Activated CD8-positive, alpha-beta T cell treated with anti-CD3 and anti-CD28 coated beads for 36 hours (primary cell): ENCODE measurements around the gene TSPAN8. TPM values are rescaled to one million over a fixed set of nuclear protein-coding genes. Genes with fewer than 3 reads are reported as not detected.

Experiments
- ATAC-seq: fragments of 200-7000 bp; cut with Tn5 transposase; one replicate; pipeline ENCODE4 v1.10.0; 2021; ENCODE audit warnings: mild to moderate bottlenecking, moderate library complexity
- CTCF ChIA-PET: fragments of 350-600 bp; sonication (Branson Sonifier 250); formaldehyde crosslinking; loops from one replicate; lab custom pipeline; 2021; ENCODE audit warnings: antibody characterized with exemption; lab: Charles Lee
- POLR2A ChIA-PET: fragments of 350-600 bp; sonication (Branson Sonifier 250); formaldehyde crosslinking; loops from one replicate; lab custom pipeline; 2021; ENCODE audit warnings: antibody characterized with exemption; lab: Charles Lee
- DNase-seq: peaks from one replicate; pipeline ENCODE4 v3.0.0-alpha.2; 2020
- H3K27ac Mint-ChIP-seq: one replicate; pipeline ENCODE4 v1.8.0; 2021; ENCODE audit warnings: mild to moderate bottlenecking, mixed read lengths
- H3K27me3 Mint-ChIP-seq: one replicate; pipeline ENCODE4 v1.8.0; 2021; ENCODE audit warnings: mixed read lengths
- H3K36me3 Mint-ChIP-seq: one replicate; pipeline ENCODE4 v1.8.0; 2021; ENCODE audit warnings: low read depth, mixed read lengths
- H3K4me1 Mint-ChIP-seq: one replicate; pipeline ENCODE4 v1.8.0; 2021; ENCODE audit warnings: low read depth, mixed read lengths
- H3K4me3 Mint-ChIP-seq: one replicate; pipeline ENCODE4 v1.8.0; 2021; ENCODE audit warnings: mild to moderate bottlenecking, moderate library complexity, mixed read lengths
- H3K9me3 Mint-ChIP-seq: one replicate; pipeline ENCODE4 v1.8.0; 2021; ENCODE audit warnings: mixed read lengths
- intact Hi-C: fragments of 100-400 bp; cut with micrococcal nuclease; formaldehyde crosslinking; loops from one replicate; pipeline ENCODE4 v1.10.0; 2022
- total RNA-seq, 2 experiments: library from RNA; stranded (reverse); gene quantifications; one replicate each; pipeline ENCODE4 v1.2.3, GENCODE V29; 2021
- TF ChIP-seq, protein P1 (sequence below): fragments of 200-600 bp; IDR thresholded peaks from one replicate; pipeline ENCODE4 v1.8.0; 2022; ENCODE audit warnings: antibody characterized with exemption, mild to moderate bottlenecking

Gene TSPAN8
- total RNA-seq, 2 experiments from 2014 or later, result not detected

DNA sequence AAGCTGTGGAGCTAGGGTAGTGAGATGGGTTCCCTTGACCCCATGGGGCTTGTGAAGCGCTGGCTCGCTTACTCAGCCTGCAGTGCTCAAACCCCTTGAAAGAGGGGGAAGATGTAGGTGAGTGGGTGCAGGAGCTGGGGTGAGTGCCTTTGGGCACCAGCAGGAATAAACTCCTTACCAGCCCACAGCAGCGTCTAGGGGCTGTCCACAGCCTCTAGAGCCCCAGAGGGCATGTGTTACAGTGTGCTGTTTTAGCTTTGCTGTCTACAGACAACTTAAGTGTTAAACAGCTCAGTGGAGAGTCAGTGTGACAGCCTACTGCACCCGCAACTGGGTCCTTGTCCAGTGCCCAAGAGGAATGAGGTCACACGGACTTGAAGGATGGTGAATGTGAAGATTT, 48.0 kb downstream of the TSPAN8 start:
- TF ChIP-seq, protein P1, sequence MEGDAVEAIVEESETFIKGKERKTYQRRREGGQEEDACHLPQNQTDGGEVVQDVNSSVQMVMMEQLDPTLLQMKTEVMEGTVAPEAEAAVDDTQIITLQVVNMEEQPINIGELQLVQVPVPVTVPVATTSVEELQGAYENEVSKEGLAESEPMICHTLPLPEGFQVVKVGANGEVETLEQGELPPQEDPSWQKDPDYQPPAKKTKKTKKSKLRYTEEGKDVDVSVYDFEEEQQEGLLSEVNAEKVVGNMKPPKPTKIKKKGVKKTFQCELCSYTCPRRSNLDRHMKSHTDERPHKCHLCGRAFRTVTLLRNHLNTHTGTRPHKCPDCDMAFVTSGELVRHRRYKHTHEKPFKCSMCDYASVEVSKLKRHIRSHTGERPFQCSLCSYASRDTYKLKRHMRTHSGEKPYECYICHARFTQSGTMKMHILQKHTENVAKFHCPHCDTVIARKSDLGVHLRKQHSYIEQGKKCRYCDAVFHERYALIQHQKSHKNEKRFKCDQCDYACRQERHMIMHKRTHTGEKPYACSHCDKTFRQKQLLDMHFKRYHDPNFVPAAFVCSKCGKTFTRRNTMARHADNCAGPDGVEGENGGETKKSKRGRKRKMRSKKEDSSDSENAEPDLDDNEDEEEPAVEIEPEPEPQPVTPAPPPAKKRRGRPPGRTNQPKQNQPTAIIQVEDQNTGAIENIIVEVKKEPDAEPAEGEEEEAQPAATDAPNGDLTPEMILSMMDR, result no peak
- ATAC-seq, result no peak
- intact Hi-C loops, result no loop called here
- Mint-ChIP-seq H3K27ac (no peak overlapping the region), H3K9me3 (no peaks in the 10 kb centered on the region), H3K27me3 (no peaks in the 10 kb centered on the region), H3K36me3 (no peaks in the 10 kb centered on the region), H3K4me1 (no peaks in the 10 kb centered on the region), H3K4me3 (no peak overlapping the region)
- CTCF ChIA-PET, result no interaction called here
- POLR2A ChIA-PET, result no interaction called here
- no peak for DNase-seq

- intact Hi-C loops, result no loop called here
- no peaks in the 10 kb centered on the region for H3K36me3 Mint-ChIP-seq
- TF ChIP-seq, protein P1, result no peak
- CTCF ChIA-PET, result no interaction called here
- H3K27ac Mint-ChIP-seq, result no peak overlapping the region
- no peak for DNase-seq
- no peaks in the 10 kb centered on the region for H3K4me1 Mint-ChIP-seq
- H3K4me3 Mint-ChIP-seq, result no peak overlapping the region
- peaks cover 2% of the 10 kb centered on the region for H3K9me3 Mint-ChIP-seq
- H3K27me3 Mint-ChIP-seq, result no peaks in the 10 kb centered on the region
- POLR2A ChIA-PET, result no interaction called here
- no peak for ATAC-seq
Measured at GRCh38 chr12:71108355-71108754, 49.4 kb downstream of the TSPAN8 start.

DNA sequence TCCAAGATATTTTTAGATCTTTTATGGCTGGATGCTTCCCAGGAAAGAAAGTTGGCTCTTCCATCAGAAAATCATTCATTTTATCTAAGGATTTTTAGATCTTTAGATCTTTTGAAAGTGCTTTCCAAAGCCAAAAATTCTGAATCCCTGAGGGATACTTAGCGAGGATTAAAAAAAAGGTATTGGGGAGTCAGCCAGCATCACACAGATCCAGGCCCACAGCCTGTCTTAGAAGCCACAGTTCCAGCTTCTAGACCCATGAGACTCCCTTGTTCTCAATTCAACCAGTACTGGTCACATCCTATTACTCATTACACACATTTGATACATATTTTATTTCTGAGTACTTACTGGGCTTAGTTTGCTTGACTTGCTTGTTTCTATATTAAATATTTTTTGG, 49.9 kb downstream of the TSPAN8 start:
- DNase-seq (no peak), ATAC-seq (no peak)
- ChIA-PET CTCF (no interaction called here), POLR2A (no interaction called here)
- intact Hi-C loops, result no loop called here
- Mint-ChIP-seq H3K4me1 (no peaks in the 10 kb centered on the region), H3K27me3 (no peaks in the 10 kb centered on the region), H3K27ac (no peak overlapping the region), H3K36me3 (no peaks in the 10 kb centered on the region), H3K4me3 (no peak overlapping the region), H3K9me3 (peaks cover 2% of the 10 kb centered on the region)
- TF ChIP-seq, protein P1, result no peak

DNA sequence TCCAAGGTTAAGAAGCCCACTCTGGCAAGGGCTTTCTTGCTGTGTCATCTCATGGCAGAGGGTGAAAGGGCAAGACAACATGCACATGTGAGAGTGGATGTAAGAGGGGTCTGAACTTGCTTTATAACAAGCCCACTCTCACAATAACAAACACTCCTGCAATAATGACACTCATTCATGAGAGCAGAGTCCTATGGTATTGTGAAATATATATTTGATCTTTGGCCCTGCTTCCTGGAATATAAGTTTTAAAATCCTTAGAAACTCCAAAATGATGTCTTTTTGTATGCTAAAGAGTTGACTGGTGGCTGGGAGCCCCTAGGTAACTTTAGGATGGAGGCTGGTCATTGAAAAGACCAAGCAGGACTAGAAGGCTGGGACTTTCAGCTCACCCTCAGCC, 51.8 kb downstream of the TSPAN8 start:
- peaks cover 2% of the 10 kb centered on the region for H3K9me3 Mint-ChIP-seq
- CTCF ChIA-PET, result no interaction called here
- no peak overlapping the region for H3K27ac Mint-ChIP-seq
- no peaks in the 10 kb centered on the region for H3K4me1 Mint-ChIP-seq
- no peak overlapping the region for H3K4me3 Mint-ChIP-seq
- no peaks in the 10 kb centered on the region for H3K27me3 Mint-ChIP-seq
- TF ChIP-seq, protein P1, result no peak
- ATAC-seq (no peak), DNase-seq (no peak)
- intact Hi-C loops, result no loop called here
- POLR2A ChIA-PET, result no interaction called here
- H3K36me3 Mint-ChIP-seq, result no peaks in the 10 kb centered on the region

DNA sequence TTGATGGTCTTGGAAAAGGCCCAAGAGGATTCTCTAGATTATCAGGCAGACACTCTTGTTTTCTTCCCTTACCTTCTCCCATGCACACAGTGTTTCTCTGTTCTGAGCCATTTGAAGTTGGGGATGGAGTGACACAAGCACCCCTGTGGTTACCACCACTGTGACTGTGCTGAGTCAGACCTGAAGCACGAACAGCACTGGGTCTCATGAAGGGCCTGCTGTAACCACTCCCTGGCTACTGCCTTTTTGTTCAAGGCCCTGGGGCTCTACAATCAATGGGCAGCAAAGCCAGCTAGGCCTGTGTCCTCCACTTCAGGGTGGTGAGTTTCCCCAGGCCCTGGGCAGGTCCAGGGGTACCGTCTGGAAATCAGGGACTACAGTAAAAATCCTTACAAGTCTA, 65.5 kb downstream of the TSPAN8 start:
- no peak overlapping the region for H3K4me3 Mint-ChIP-seq
- POLR2A ChIA-PET, result no interaction called here

More for the DNA sequence above, 65.5 kb downstream of the TSPAN8 start:
- TF ChIP-seq, protein P1, result no peak
- CTCF ChIA-PET, result interaction anchor here (1.0 kb wide), 1 partner anchor 15 kb away, joined by 3 read pairs; no protein-coding TSS in a partner anchor
- Mint-ChIP-seq H3K27ac (no peak overlapping the region), H3K9me3 (peaks cover 12% of the 10 kb centered on the region), H3K4me1 (no peaks in the 10 kb centered on the region), H3K36me3 (no peaks in the 10 kb centered on the region), H3K27me3 (no peaks in the 10 kb centered on the region)
- DNase-seq (no peak), ATAC-seq (no peak)
- intact Hi-C loops, result no loop called here
